ENCODE data around the gene RNF115. TPM values are rescaled to one million over a fixed set of nuclear protein-coding genes. Genes with fewer than 3 reads are reported as not detected.

RNF115 gene
- total and polyA plus RNA-seq, 2 of the 13 experiments (the other 11 are each of a cell fraction or from before 2014, with no cell fraction given): 6.0 to 10.1 TPM

- TF ChIP-seq, protein P1, sequence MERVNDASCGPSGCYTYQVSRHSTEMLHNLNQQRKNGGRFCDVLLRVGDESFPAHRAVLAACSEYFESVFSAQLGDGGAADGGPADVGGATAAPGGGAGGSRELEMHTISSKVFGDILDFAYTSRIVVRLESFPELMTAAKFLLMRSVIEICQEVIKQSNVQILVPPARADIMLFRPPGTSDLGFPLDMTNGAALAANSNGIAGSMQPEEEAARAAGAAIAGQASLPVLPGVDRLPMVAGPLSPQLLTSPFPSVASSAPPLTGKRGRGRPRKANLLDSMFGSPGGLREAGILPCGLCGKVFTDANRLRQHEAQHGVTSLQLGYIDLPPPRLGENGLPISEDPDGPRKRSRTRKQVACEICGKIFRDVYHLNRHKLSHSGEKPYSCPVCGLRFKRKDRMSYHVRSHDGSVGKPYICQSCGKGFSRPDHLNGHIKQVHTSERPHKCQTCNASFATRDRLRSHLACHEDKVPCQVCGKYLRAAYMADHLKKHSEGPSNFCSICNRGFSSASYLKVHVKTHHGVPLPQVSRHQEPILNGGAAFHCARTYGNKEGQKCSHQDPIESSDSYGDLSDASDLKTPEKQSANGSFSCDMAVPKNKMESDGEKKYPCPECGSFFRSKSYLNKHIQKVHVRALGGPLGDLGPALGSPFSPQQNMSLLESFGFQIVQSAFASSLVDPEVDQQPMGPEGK (CRISPR knock-in tag; IDR thresholded peaks at IDR 0.05): no peak
- no peak for TF ChIP-seq ZFP82 (CRISPR knock-in tag; IDR thresholded peaks at IDR 0.05; ENCODE audit: borderline replicate concordance)
- TF ChIP-seq SKI (IDR thresholded peaks at IDR 0.05; ENCODE audit: partially characterized antibody): no peak
- TF ChIP-seq PBX2 (CRISPR knock-in tag; IDR thresholded peaks at IDR 0.05): no peak
- TF ChIP-seq ZBTB20 (CRISPR knock-in tag; IDR thresholded peaks at IDR 0.05; ENCODE audit: borderline replicate concordance, low read depth): no peak
- TF ChIP-seq ZNF704 (CRISPR knock-in tag; IDR thresholded peaks at IDR 0.05; ENCODE audit: borderline replicate concordance): no peak
- no peak for TF ChIP-seq NCOA1 (CRISPR knock-in tag; IDR thresholded peaks at IDR 0.05)
- no peak for TF ChIP-seq HMG20B (CRISPR knock-in tag; conservative IDR thresholded peaks at IDR 0.05)
- TF ChIP-seq SAFB2 (CRISPR knock-in tag; IDR thresholded peaks at IDR 0.05; ENCODE audit: borderline replicate concordance, low read depth): no peak
- no peak for TF ChIP-seq ZNF841 (CRISPR knock-in tag; IDR thresholded peaks at IDR 0.05; ENCODE audit: borderline replicate concordance)
- no peak for TF ChIP-seq ZNF572 (CRISPR knock-in tag; IDR thresholded peaks at IDR 0.05)
- TF ChIP-seq EHMT2 (IDR thresholded peaks at IDR 0.05; ENCODE audit: borderline replicate concordance, low read depth, low read length): no peak
- TF ChIP-seq POLR2A (IDR thresholded peaks at IDR 0.05; ENCODE audit: insufficient read depth in 1 of 2, low read depth in 2 of 2, low read length in 2 of 2): no peak
- no peak for TF ChIP-seq ZZZ3 (CRISPR knock-in tag; IDR thresholded peaks at IDR 0.05; ENCODE audit: borderline replicate concordance)
- peak; percentile 24; the same call in 1 of the 2 replicates for TF ChIP-seq PAXIP1 (CRISPR knock-in tag; conservative IDR thresholded peaks at IDR 0.05)
- peak; percentile 50; the same call in 1 of the 2 replicates for TF ChIP-seq ARID5B (CRISPR knock-in tag; IDR thresholded peaks at IDR 0.05)
- no peak for TF ChIP-seq RAD21 (CRISPR knock-in tag; IDR thresholded peaks at IDR 0.05)
These were observed 121.8 kb downstream of the RNF115 start (continued) for GRCh38 chr1:145702052-145702451.

Measured in HepG2 (cell line).